ENCODE measurements around the gene POLRMT. TPM values are rescaled to one million over a fixed set of nuclear protein-coding genes. Genes with fewer than 3 reads are reported as not detected.
A peak's percentile ranks its signal among the peaks of the same experiment; 100 is the strongest.

The POLRMT gene
- total and polyA plus RNA-seq, 4 donors, result 16.0 to 41.4 (median 35.1) TPM

GRCh38 chr19:590396-590745, 43.0 kb downstream of the POLRMT start:
- Histone ChIP-seq H3K9ac (ENCODE audit: low read depth in 1 of 2, low read length in 2 of 2) (no peak overlapping the region), H3K4me3 (ENCODE audit: low read depth in 1 of 3, low read length in 3 of 3) (peak overlapping the region in 1 of 3 donors; percentile 46), H3K4me1 (ENCODE audit: control insufficient read depth in 4 of 4, insufficient read depth in 4 of 4, low read length in 3 of 4) (peaks cover 0 to 7% (median 2%) of the 10 kb centered on the region in 4 donors), H3K36me3 (ENCODE audit: control insufficient read depth in 4 of 4, insufficient read depth in 3 of 4, low read depth in 1 of 4, low read length in 3 of 4) (no peaks in the 10 kb centered on the region), H3K27ac (ENCODE audit: low read depth in 1 of 2, low read length in 2 of 2) (no peak overlapping the region), H3K27me3 (ENCODE audit: control insufficient read depth in 4 of 4, insufficient read depth in 4 of 4, low read length in 3 of 4) (peaks cover 0 to 15% (median 2%) of the 10 kb centered on the region in 4 donors), H3K9me3 (ENCODE audit: control insufficient read depth in 4 of 4, low read length in 3 of 4) (no peaks in the 10 kb centered on the region)
- 3% methylated on average over 50 of the region's 50 CpGs for WGBS
- no peak for TF ChIP-seq JUND (IDR thresholded peaks at IDR 0.05)
- TF ChIP-seq FOXA2 (IDR thresholded peaks at IDR 0.05), result no peak
- TF ChIP-seq HNF4G (IDR thresholded peaks at IDR 0.05), result no peak
- no peak for TF ChIP-seq CTCF (IDR thresholded peaks at IDR 0.05; ENCODE audit: low read depth, low read length, missing input control)
- TF ChIP-seq FOXA1 (IDR thresholded peaks at IDR 0.05), result no peak
- no peak for DNase-seq (ENCODE audit: low spot score)

- H3K9ac ChIP-seq (ENCODE audit: low read depth in 1 of 2, low read length in 2 of 2), result no peak within 1 kb of the TSS
- WGBS, result 2% methylated on average over 126 of the region's 132 CpGs
- no peaks in the 10 kb centered on the region for H3K9me3 ChIP-seq (ENCODE audit: control insufficient read depth in 4 of 4, low read length in 3 of 4)
- no peak for DNase-seq (ENCODE audit: low spot score)
- H3K27me3 ChIP-seq (ENCODE audit: control insufficient read depth in 4 of 4, insufficient read depth in 4 of 4, low read length in 3 of 4), result peaks cover 0 to 15% (median 2%) of the 10 kb centered on the region in 4 donors
- peak within 1 kb of the TSS in 1 of 3 donors; percentile 46 for H3K4me3 ChIP-seq (ENCODE audit: low read depth in 1 of 3, low read length in 3 of 3)
- H3K27ac ChIP-seq (ENCODE audit: low read depth in 1 of 2, low read length in 2 of 2), result no peak within 1 kb of the TSS
- peaks cover 0 to 7% (median 2%) of the 10 kb centered on the region in 4 donors for H3K4me1 ChIP-seq (ENCODE audit: control insufficient read depth in 4 of 4, insufficient read depth in 4 of 4, low read length in 3 of 4)
- H3K36me3 ChIP-seq (ENCODE audit: control insufficient read depth in 4 of 4, insufficient read depth in 3 of 4, low read depth in 1 of 4, low read length in 3 of 4), result no peaks in the 10 kb centered on the region
- TF ChIP-seq ZBTB33 (IDR thresholded peaks at IDR 0.05), result no peak
- no peak for TF ChIP-seq RXRA (IDR thresholded peaks at IDR 0.05)
- TF ChIP-seq NR2F2 (IDR thresholded peaks at IDR 0.05), result no peak
- TF ChIP-seq CTCF (IDR thresholded peaks at IDR 0.05; ENCODE audit: low read depth, low read length, missing input control), result no peak
- no peak for TF ChIP-seq REST (IDR thresholded peaks at IDR 0.05)
- TF ChIP-seq JUND (IDR thresholded peaks at IDR 0.05), result no peak
- TF ChIP-seq EGR1 (IDR thresholded peaks at IDR 0.05; ENCODE audit: low read depth in 2 of 2), result no peak
- no peak for TF ChIP-seq FOXA1 (IDR thresholded peaks at IDR 0.05)
- TF ChIP-seq HNF4G (IDR thresholded peaks at IDR 0.05), result no peak
- no peak for TF ChIP-seq SP1 (IDR thresholded peaks at IDR 0.05)
- TF ChIP-seq HNF4A (conservative IDR thresholded peaks at IDR 0.05), result no peak
- TF ChIP-seq TAF1 (conservative IDR thresholded peaks at IDR 0.05), result no peak
- TF ChIP-seq RAD21 (IDR thresholded peaks at IDR 0.05), result no peak
- no peak for TF ChIP-seq GABPA (IDR thresholded peaks at IDR 0.05 in 1 of 2, conservative IDR thresholded peaks at IDR 0.05 in 1 of 2)
- no peak for TF ChIP-seq FOXA2 (IDR thresholded peaks at IDR 0.05)
- TF ChIP-seq YY1 (IDR thresholded peaks at IDR 0.05), result no peak
- no peak for TF ChIP-seq MAX (IDR thresholded peaks at IDR 0.05)
- TF ChIP-seq ATF3 (IDR thresholded peaks at IDR 0.05), result no peak
These were observed 43.5 kb downstream of the POLRMT start, which contains the start of gene HCN2 for GRCh38 chr19:589693-590395. HCN2 (plus strand) TSS chr19:589881; CDS start chr19:589946, 65 bp downstream.

All from liver (tissue), 9 donors.